Natural killer cell (primary cell): ENCODE measurements around the gene TAS2R19. TPM values are rescaled to one million over a fixed set of nuclear protein-coding genes. Genes with fewer than 3 reads are reported as not detected.
"Not testable (repeated sequence)": the region's sequence is repeated elsewhere in the genome, so short reads cannot be mapped to it uniquely, and the experiment has no call there.

ENCODE experiments used
- ATAC-seq, 3 donors: fragments of 150-1000 bp in 2 of 3; fragments of 200-7000 bp in 1 of 3; cut with Tn5 transposase; 1 replicate in 1 of 3; 2 replicates in 2 of 3; pipeline ENCODE4 v1.10.0; 2021; ENCODE audit warnings: mild to moderate bottlenecking in 2 of 3, moderate library complexity in 2 of 3
- DNase-seq, 2 donors: peaks; one replicate each; pipeline versions ENCODE4 v3.0.0 to v3.0.0-alpha.2; 2013 to 2021; ENCODE audit warnings: mixed read lengths in 1 of 2
- H3K27ac ChIP-seq: one replicate; pipeline ENCODE4 v1.5.1; 2013; ENCODE audit warnings: mild to moderate bottlenecking, low read length
- H3K27me3 ChIP-seq: one replicate; pipeline ENCODE4 v1.6.1; 2013; ENCODE audit warnings: low read length; ENCODE audit not compliant: control insufficient read depth, insufficient read depth
- H3K36me3 ChIP-seq: one replicate; pipeline ENCODE4 v1.6.1; 2013; ENCODE audit warnings: low read length; ENCODE audit not compliant: control insufficient read depth, insufficient read depth
- H3K4me1 ChIP-seq: one replicate; pipeline ENCODE4 v1.6.1; 2013; ENCODE audit warnings: low read length; ENCODE audit not compliant: control insufficient read depth, insufficient read depth
- H3K4me3 ChIP-seq: one replicate; pipeline ENCODE4 v1.5.1; 2013; ENCODE audit warnings: low read length
- H3K9me3 ChIP-seq: one replicate; pipeline ENCODE4 v1.6.1; 2013; ENCODE audit warnings: low read length; ENCODE audit not compliant: control insufficient read depth, insufficient read depth
- H3K27ac Mint-ChIP-seq, 2 donors: one replicate each; pipeline ENCODE4 v1.8.0; 2022; ENCODE audit warnings: mild to moderate bottlenecking in 2 of 2, mixed read lengths in 2 of 2, moderate library complexity in 1 of 2
- H3K27me3 Mint-ChIP-seq, 2 donors: one replicate each; pipeline ENCODE4 v1.8.0; 2022; ENCODE audit warnings: low read depth in 2 of 2, mixed read lengths in 2 of 2
- H3K36me3 Mint-ChIP-seq: one replicate; pipeline ENCODE4 v1.8.0; 2022; ENCODE audit warnings: mixed read lengths
- H3K4me1 Mint-ChIP-seq, 2 donors: one replicate each; pipeline ENCODE4 v1.8.0; 2022; ENCODE audit warnings: mixed read lengths in 2 of 2
- H3K4me3 Mint-ChIP-seq: one replicate; pipeline ENCODE4 v1.8.0; 2022; ENCODE audit warnings: mild to moderate bottlenecking, moderate library complexity, mixed read lengths
- H3K9me3 Mint-ChIP-seq, 2 donors: one replicate each; pipeline ENCODE4 v1.8.0; 2022; ENCODE audit warnings: mixed read lengths in 2 of 2
- CTCF ChIP-seq: fragments of 200-600 bp; IDR thresholded peaks from one replicate; pipeline ENCODE4 v1.8.0; 2022; ENCODE audit warnings: antibody characterized with exemption
- whole genome bisulfite sequencing: methylation state at CpG from one replicate; pipeline ENCODE4 v1.1.7; 2013; ENCODE audit warnings: missing lambda C conversion rate; ENCODE audit not compliant: insufficient coverage; 5-methylcytosine and 5-hydroxymethylcytosine counted together
- intact Hi-C: fragments of 100-400 bp; cut with micrococcal nuclease; formaldehyde crosslinking; loops from one replicate; pipeline ENCODE4 v1.14.2; 2022
- total RNA-seq, 4 donors: library from RNA; stranded (reverse); fragments of 120-200 nt in 1 of 4; gene quantifications; one replicate each; pipeline versions ENCODE4 v1.2.3 to v1.2.4, GENCODE V29; 2013 to 2022

The TAS2R19 gene
- total RNA-seq, 3 donors from 2014 or later (not counting 1 experiment from before 2014, with no cell fraction given): 2.9 to 4.1 (median 3.8) TPM

GRCh38 chr12:11055306-11055705, 32.9 kb upstream of the TAS2R19 start:
- 92% methylated on average over 2 of the region's 2 CpGs for WGBS
- Histone ChIP-seq H3K9me3 (peaks cover 6% of the 10 kb centered on the region), H3K27me3 (no peaks in the 10 kb centered on the region), H3K27ac (no peak overlapping the region), H3K4me3 (no peak overlapping the region), H3K4me1 (no peaks in the 10 kb centered on the region), H3K36me3 (no peaks in the 10 kb centered on the region)
- Mint-ChIP-seq H3K4me1 (peaks cover 0 to 14% of the 10 kb centered on the region in 2 donors), H3K36me3 (peaks cover 7% of the 10 kb centered on the region), H3K27me3 (no peaks in the 10 kb centered on the region), H3K9me3 (peaks cover 3 to 4% of the 10 kb centered on the region in 2 donors), H3K4me3 (no peak overlapping the region), H3K27ac (no peak overlapping the region)
- DNase-seq (no peak), ATAC-seq (no peak)
- intact Hi-C loops: no loop called here
- TF ChIP-seq CTCF: no peak

GRCh38 chr12:11049806-11050531, 27.5 kb upstream of the TAS2R19 start:
- H3K27ac Mint-ChIP-seq, intact Hi-C loops, H3K4me3 Mint-ChIP-seq, H3K27ac ChIP-seq, H3K4me3 ChIP-seq, H3K9me3 Mint-ChIP-seq, H3K27me3 Mint-ChIP-seq, H3K27me3 ChIP-seq, ATAC-seq, DNase-seq, H3K36me3 ChIP-seq, H3K4me1 ChIP-seq: not testable (repeated sequence)
- peaks cover 11% of the 10 kb centered on the region for H3K9me3 ChIP-seq
- Mint-ChIP-seq H3K36me3 (peaks cover 18% of the 10 kb centered on the region), H3K4me1 (peaks cover 4 to 19% of the 10 kb centered on the region in 2 donors)
- WGBS: 95% methylated on average over 5 of the region's 7 CpGs

- H3K4me3 ChIP-seq, H3K4me1 ChIP-seq, H3K27ac Mint-ChIP-seq, H3K36me3 Mint-ChIP-seq, H3K27me3 ChIP-seq, H3K27me3 Mint-ChIP-seq, H3K4me3 Mint-ChIP-seq, DNase-seq, intact Hi-C loops, H3K36me3 ChIP-seq, H3K9me3 ChIP-seq, H3K27ac ChIP-seq, H3K9me3 Mint-ChIP-seq, ATAC-seq: not testable (repeated sequence)
- peaks cover 7 to 24% of the 10 kb centered on the region in 2 donors for H3K4me1 Mint-ChIP-seq
- WGBS: 100% methylated on average over 1 of the region's 2 CpGs
These were observed 18.9 kb upstream of the TAS2R19 start for GRCh38 chr12:11041366-11041765.

GRCh38 chr12:11040162-11040561, 17.7 kb upstream of the TAS2R19 start:
- Mint-ChIP-seq H3K4me3 (no peak overlapping the region), H3K9me3 (no peaks in the 10 kb centered on the region), H3K4me1 (peaks cover 7 to 24% of the 10 kb centered on the region in 2 donors), H3K36me3 (no peaks in the 10 kb centered on the region), H3K27ac (no peak overlapping the region), H3K27me3 (no peaks in the 10 kb centered on the region)
- H3K36me3 ChIP-seq: no peaks in the 10 kb centered on the region
- DNase-seq: no peak
- no peak overlapping the region for H3K4me3 ChIP-seq
- no peaks in the 10 kb centered on the region for H3K27me3 ChIP-seq
- no CpG with 5 or more reads among the region's 1 CpG for WGBS
- no peaks in the 10 kb centered on the region for H3K4me1 ChIP-seq
- H3K9me3 ChIP-seq: no peaks in the 10 kb centered on the region
- intact Hi-C loops: no loop called here
- no peak for ATAC-seq
- TF ChIP-seq CTCF: no peak
- H3K27ac ChIP-seq: no peak overlapping the region
